HFF-Myc (cell line): ENCODE measurements around the gene IL31.
A peak's percentile ranks its signal among the peaks of the same experiment; 100 is the strongest.

Experiments
- DNase-seq: peaks from one replicate; pipeline ENCODE4 v3.0.0-alpha.2; 2011; ENCODE audit warnings: low read depth; ENCODE audit errors: extremely low read depth
- H3K4me3 ChIP-seq: replicated peaks from 2 replicates; pipeline ENCODE4 v1.5.1; 2011; ENCODE audit warnings: low read depth, mild to moderate bottlenecking, control low read depth, low read length
- TF ChIP-seq, protein P1 (sequence below): IDR thresholded peaks from 2 replicates; pipeline ENCODE4 v1.5.1; 2012; ENCODE audit warnings: mild to moderate bottlenecking, low read depth, low read length, control low read depth; ENCODE audit errors: missing control alignments

The IL31 gene

DNA sequence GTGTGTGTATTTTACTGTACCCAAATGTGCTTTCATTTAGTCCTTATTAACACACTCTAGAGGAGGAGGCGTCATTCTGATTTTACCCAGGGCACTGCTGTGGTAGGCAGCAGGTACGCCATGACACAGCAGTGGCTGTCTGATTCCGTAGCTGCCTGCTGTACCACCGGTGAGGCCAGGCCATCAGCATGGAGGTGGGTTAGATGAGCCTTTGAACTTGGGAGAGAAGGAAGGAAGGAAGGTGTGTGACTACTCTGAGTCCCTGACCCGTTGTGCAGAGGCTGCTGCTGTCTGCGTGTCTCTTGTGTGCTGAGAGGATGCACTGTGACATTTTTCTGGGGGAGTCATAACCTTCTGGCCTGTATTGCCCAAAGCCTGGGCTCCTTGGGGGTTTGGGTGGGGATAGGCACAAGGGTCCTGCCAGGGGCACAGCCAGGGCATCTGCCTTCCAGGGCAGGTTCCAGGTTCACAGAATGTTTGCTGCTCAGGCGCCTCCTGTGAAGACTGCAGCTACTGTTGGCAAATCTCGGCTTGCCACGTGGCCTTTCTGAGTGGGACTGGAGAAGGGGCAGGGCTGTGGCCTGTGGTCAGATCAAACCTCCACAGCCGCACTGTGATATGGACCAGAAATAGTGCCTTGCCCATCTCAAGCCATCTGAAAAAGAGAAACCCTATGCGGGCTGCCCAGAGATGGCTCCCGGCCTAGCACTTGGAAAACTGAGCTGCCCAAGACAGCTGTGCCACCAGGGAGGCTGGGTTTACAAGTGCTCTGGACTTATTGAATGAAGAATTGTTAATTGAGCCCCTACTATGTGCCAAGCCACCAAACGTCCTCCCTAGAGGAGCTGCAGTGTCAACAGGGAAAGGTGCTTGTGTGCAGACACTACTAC lies 48.3 kb downstream of the IL31 start:
- no peak for DNase-seq
- TF ChIP-seq, protein P1, sequence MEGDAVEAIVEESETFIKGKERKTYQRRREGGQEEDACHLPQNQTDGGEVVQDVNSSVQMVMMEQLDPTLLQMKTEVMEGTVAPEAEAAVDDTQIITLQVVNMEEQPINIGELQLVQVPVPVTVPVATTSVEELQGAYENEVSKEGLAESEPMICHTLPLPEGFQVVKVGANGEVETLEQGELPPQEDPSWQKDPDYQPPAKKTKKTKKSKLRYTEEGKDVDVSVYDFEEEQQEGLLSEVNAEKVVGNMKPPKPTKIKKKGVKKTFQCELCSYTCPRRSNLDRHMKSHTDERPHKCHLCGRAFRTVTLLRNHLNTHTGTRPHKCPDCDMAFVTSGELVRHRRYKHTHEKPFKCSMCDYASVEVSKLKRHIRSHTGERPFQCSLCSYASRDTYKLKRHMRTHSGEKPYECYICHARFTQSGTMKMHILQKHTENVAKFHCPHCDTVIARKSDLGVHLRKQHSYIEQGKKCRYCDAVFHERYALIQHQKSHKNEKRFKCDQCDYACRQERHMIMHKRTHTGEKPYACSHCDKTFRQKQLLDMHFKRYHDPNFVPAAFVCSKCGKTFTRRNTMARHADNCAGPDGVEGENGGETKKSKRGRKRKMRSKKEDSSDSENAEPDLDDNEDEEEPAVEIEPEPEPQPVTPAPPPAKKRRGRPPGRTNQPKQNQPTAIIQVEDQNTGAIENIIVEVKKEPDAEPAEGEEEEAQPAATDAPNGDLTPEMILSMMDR, result no peak
- H3K4me3 ChIP-seq, result no peak overlapping the region

DNA sequence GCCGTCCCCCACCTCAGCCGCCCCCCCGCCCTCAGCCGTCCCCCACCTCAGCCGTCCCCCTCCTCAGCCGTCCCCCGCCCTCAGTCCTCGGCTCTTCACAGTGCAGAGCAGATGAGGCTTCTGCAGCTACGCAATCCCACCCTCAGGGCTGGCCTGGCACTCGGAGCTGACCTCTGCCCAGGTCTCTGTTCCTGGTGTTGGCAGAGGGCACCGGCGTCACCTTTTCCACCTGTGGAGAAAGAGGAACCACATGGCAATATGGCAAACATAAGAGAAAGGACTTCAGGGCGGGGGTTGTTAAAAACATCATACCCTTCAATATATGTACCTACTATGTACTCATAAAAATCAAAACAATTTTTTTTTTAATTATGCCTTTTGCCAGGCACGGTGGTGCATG lies 49.7 kb downstream of the IL31 start:
- DNase-seq, result no peak
- TF ChIP-seq, protein P1, result no peak

DNA sequence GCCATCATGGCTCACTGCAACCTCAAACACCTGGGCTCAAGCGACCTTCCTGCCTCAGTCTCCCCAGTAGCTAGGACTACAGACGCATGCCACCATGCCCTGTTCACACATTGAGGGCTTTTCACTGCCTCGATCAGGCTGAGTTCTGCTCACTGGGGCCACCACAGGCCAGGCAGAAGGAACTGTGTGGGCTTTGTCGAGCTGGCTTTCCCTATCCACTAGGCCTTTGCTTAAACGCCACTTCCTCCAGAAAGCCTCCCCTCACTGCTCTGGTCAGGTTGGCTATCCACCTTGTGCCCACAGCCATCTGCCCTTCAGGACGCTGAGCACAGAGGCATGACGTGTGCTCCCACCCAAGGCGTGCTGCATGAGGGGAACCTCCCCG lies 50.3 kb downstream of the IL31 start:
- TF ChIP-seq, protein P1, result no peak
- DNase-seq, result no peak
- H3K4me3 ChIP-seq, result no peak overlapping the region

More for the DNA sequence above, 49.7 kb downstream of the IL31 start:
- H3K4me3 ChIP-seq, result no peak overlapping the region

DNA sequence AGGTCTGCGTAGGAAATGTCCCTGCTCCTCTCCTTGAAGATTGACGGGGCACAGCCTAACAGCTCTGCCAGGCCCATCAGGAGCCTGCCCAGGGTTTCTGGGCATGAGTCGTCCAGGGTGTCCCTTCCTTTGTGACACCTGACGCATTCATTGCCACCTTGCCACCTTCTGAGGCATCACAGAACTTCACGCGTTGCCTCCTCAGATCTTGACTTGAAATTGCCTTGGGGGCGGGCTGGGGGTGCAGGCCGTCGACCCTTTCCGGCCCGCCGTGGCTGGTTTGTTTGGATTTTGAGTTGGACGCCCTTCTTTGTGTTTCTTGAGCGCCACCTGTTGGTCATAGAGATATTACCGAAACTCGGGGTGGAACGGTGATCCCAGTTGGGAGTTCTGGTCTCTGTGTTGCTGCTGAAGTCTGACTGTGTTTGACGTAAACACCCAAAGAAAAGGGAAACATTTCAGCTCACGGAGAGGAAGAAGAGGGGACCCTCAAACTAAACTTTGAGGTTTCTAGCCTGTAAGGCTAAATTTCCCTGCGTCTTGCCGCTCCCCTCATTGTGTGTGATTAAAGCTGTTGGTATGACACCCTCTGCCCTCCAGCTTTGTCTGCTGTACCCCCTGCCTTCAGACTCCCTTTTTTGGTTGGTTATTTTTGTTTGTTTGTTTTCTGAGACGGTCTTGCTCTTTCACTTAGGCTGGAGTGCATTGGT lies 50.8 kb downstream of the IL31 start:
- TF ChIP-seq, protein P1, result peak; percentile 67
- H3K4me3 ChIP-seq, result no peak overlapping the region
- DNase-seq, result peak; percentile 36
